Neural progenitor cell (in vitro differentiated cells): ENCODE results near the gene ITPRID1. TPM values are rescaled to one million over a fixed set of nuclear protein-coding genes. Genes with fewer than 3 reads are reported as not detected.
A peak's percentile ranks its signal among the peaks of the same experiment; 100 is the strongest.

Experiments
- DNase-seq: peaks from one replicate; pipeline ENCODE4 v3.0.0-alpha.2; 2016; ENCODE audit warnings: low spot score
- H2AFZ ChIP-seq: fragments of 200-600 bp; sonication (generic); replicated peaks from 2 replicates; pipeline ENCODE4 v1.6.1; 2016; ENCODE audit warnings: antibody characterized with exemption
- H3F3A ChIP-seq: fragments of 200-600 bp; sonication (generic); 2 replicates; pipeline ENCODE4 v1.6.1; 2016; ENCODE audit warnings: antibody characterized with exemption, low read depth
- H3K27ac ChIP-seq: fragments of 200-600 bp; sonication (generic); 2 replicates; pipeline ENCODE4 v1.5.1; 2016; ENCODE audit warnings: mild to moderate bottlenecking
- H3K27me3 ChIP-seq: fragments of 200-600 bp; sonication (generic); 2 replicates; pipeline ENCODE4 v1.6.1; 2016; ENCODE audit warnings: mild to moderate bottlenecking, moderate library complexity
- H3K36me3 ChIP-seq: fragments of 200-600 bp; sonication (generic); 2 replicates; pipeline ENCODE4 v1.5.1; 2016
- H3K4me1 ChIP-seq: fragments of 200-600 bp; sonication (generic); 2 replicates; pipeline ENCODE4 v1.6.1; 2016; ENCODE audit warnings: mixed run types
- H3K4me2 ChIP-seq: fragments of 200-600 bp; sonication (generic); 2 replicates; pipeline ENCODE4 v1.6.1; 2016
- H3K4me3 ChIP-seq: fragments of 200-600 bp; sonication (generic); 2 replicates; pipeline ENCODE4 v1.5.1; 2016
- H3K79me2 ChIP-seq: fragments of 200-600 bp; sonication (generic); 2 replicates; pipeline ENCODE4 v1.6.1; 2016; ENCODE audit warnings: low read depth
- H3K9ac ChIP-seq: fragments of 200-600 bp; sonication (generic); 2 replicates; pipeline ENCODE4 v1.6.1; 2016
- H3K9me3 ChIP-seq: fragments of 200-600 bp; sonication (generic); 2 replicates; pipeline ENCODE4 v1.5.1; 2016; ENCODE audit warnings: low read depth
- H4K20me1 ChIP-seq: fragments of 200-600 bp; sonication (generic); 2 replicates; pipeline ENCODE4 v1.6.1; 2016; ENCODE audit warnings: low read depth
- H3K27ac Mint-ChIP-seq: 3 replicates; pipeline ENCODE4 v1.8.0; 2021; ENCODE audit warnings: mixed read lengths
- H3K27me3 Mint-ChIP-seq: 2 replicates; pipeline ENCODE4 v1.8.0; 2022; ENCODE audit warnings: low read depth, mild to moderate bottlenecking, inconsistent platforms, moderate library complexity, mixed read lengths; ENCODE audit not compliant: insufficient read depth
- H3K36me3 Mint-ChIP-seq: 3 replicates; pipeline ENCODE4 v1.8.0; 2021; ENCODE audit warnings: mixed read lengths
- H3K4me1 Mint-ChIP-seq: 3 replicates; pipeline ENCODE4 v1.8.0; 2021; ENCODE audit warnings: mixed read lengths
- H3K4me3 Mint-ChIP-seq: 3 replicates; pipeline ENCODE4 v1.8.0; 2021; ENCODE audit warnings: mild to moderate bottlenecking, moderate library complexity, mixed read lengths
- H3K9me3 Mint-ChIP-seq: 3 replicates; pipeline ENCODE4 v1.8.0; 2020; ENCODE audit warnings: mixed read lengths
- EZH2 ChIP-seq: fragments of 200-600 bp; sonication (generic); IDR thresholded peaks from 2 replicates; pipeline ENCODE4 v1.6.1; 2017; ENCODE audit warnings: antibody characterized with exemption, mild to moderate bottlenecking, moderate library complexity
- EZH2phosphoT487 ChIP-seq: fragments of 200-600 bp; sonication (generic); IDR thresholded peaks from 2 replicates; pipeline ENCODE4 v1.6.1; 2017; ENCODE audit warnings: antibody characterized with exemption
- total RNA-seq: library from RNA; depleted of rRNA; stranded (reverse); fragments of >200 nt; gene quantifications from 2 replicates; pipeline ENCODE4 v1.2.3, GENCODE V29; 2015; ENCODE audit warnings: low replicate concordance
- TF ChIP-seq, protein P1 (sequence below): fragments of 200-600 bp; sonication (generic); IDR thresholded peaks from 2 replicates; pipeline ENCODE4 v1.5.1; 2017; ENCODE audit warnings: antibody characterized with exemption, mild to moderate bottlenecking

The ITPRID1 gene
- total RNA-seq, 1 donor from 2014 or later: not detected

DNA sequence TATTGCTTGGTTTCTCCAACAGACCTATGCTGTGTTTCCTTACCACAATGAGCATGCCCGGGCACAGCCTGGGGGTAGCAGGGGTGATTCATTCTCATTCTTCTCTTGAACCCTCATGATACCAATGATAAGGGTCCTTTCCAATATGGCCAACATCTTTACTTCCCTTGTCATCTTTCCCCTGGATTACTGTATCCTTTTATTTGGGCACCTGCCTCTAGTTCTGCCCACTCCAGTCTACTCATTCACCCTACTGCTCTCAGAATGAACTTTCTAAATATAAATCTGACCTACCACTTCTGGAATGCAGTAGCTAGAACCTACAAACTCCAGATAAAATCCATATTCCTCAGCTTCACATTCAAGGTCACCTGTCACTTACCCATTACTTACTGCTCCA is 26.4 kb upstream of the ITPRID1 start:
- H2AFZ ChIP-seq: no peak overlapping the region
- Mint-ChIP-seq H3K4me3 (no peak overlapping the region), H3K36me3 (no peaks in the 10 kb centered on the region), H3K27ac (no peak overlapping the region), H3K4me1 (peaks cover 2% of the 10 kb centered on the region), H3K9me3 (peaks cover 3% of the 10 kb centered on the region), H3K27me3 (no peaks in the 10 kb centered on the region)
- H3F3A ChIP-seq: no peaks in the 10 kb centered on the region
- no peak overlapping the region for H3K4me3 ChIP-seq
- H4K20me1 ChIP-seq: no peaks in the 10 kb centered on the region
- no peaks in the 10 kb centered on the region for H3K4me1 ChIP-seq
- no peak overlapping the region for H3K9ac ChIP-seq
- no peaks in the 10 kb centered on the region for H3K27me3 ChIP-seq
- no peaks in the 10 kb centered on the region for H3K36me3 ChIP-seq
- TF ChIP-seq EZH2: no peak
- H3K27ac ChIP-seq: no peak overlapping the region
- H3K9me3 ChIP-seq: no peaks in the 10 kb centered on the region
- no peak for DNase-seq
- no peaks in the 10 kb centered on the region for H3K79me2 ChIP-seq
- no peak overlapping the region for H3K4me2 ChIP-seq

DNA sequence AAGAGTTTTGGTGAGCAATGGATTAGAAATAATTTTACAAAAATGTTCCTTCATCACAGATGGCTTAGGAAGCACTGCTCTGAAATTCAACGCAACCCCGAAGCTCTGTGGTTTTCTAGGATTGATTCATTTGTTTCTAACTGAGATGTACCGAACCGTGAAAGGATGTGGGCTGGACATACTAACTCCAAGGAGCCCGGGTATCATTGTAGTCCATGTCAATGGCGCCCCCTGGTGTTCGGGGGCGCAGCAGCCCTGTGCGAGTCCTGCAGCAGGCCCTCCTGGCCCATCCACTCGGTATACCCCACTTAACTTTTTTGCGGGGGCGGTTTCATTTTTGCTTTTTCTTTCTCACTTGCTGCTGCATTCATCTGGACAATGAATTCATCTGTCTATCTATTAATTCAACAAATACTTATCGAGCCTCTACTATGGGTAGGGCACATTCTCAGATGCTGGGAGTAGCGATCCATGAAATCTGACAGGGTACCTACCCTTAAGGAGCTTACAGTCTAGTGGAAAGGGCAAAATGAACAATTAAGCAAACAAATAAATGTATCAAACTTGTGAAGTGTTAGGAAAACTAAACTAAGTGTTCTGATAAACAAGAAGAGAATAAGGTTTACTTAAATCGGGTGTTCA is 25.2 kb upstream of the ITPRID1 start:
- peaks cover 6% of the 10 kb centered on the region for H3K4me1 Mint-ChIP-seq
- peak; percentile 84 for DNase-seq
- Histone ChIP-seq H3F3A (no peaks in the 10 kb centered on the region), H3K36me3 (no peaks in the 10 kb centered on the region), H3K9me3 (no peaks in the 10 kb centered on the region), H3K79me2 (no peaks in the 10 kb centered on the region), H2AFZ (no peak overlapping the region), H3K4me1 (no peaks in the 10 kb centered on the region), H3K27ac (no peak overlapping the region), H3K27me3 (no peaks in the 10 kb centered on the region), H3K4me3 (no peak overlapping the region), H3K4me2 (peak overlapping the region; percentile 19), H4K20me1 (no peaks in the 10 kb centered on the region), H3K9ac (no peak overlapping the region)
- no peaks in the 10 kb centered on the region for H3K36me3 Mint-ChIP-seq
- TF ChIP-seq EZH2 (no peak), EZH2phosphoT487 (no peak)
- TF ChIP-seq, protein P1, sequence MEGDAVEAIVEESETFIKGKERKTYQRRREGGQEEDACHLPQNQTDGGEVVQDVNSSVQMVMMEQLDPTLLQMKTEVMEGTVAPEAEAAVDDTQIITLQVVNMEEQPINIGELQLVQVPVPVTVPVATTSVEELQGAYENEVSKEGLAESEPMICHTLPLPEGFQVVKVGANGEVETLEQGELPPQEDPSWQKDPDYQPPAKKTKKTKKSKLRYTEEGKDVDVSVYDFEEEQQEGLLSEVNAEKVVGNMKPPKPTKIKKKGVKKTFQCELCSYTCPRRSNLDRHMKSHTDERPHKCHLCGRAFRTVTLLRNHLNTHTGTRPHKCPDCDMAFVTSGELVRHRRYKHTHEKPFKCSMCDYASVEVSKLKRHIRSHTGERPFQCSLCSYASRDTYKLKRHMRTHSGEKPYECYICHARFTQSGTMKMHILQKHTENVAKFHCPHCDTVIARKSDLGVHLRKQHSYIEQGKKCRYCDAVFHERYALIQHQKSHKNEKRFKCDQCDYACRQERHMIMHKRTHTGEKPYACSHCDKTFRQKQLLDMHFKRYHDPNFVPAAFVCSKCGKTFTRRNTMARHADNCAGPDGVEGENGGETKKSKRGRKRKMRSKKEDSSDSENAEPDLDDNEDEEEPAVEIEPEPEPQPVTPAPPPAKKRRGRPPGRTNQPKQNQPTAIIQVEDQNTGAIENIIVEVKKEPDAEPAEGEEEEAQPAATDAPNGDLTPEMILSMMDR: peak; percentile 80
- no peak overlapping the region for H3K27ac Mint-ChIP-seq
- H3K4me3 Mint-ChIP-seq: no peak overlapping the region
- H3K9me3 Mint-ChIP-seq: peaks cover 3% of the 10 kb centered on the region
- H3K27me3 Mint-ChIP-seq: peaks cover under 1% of the 10 kb centered on the region

DNA sequence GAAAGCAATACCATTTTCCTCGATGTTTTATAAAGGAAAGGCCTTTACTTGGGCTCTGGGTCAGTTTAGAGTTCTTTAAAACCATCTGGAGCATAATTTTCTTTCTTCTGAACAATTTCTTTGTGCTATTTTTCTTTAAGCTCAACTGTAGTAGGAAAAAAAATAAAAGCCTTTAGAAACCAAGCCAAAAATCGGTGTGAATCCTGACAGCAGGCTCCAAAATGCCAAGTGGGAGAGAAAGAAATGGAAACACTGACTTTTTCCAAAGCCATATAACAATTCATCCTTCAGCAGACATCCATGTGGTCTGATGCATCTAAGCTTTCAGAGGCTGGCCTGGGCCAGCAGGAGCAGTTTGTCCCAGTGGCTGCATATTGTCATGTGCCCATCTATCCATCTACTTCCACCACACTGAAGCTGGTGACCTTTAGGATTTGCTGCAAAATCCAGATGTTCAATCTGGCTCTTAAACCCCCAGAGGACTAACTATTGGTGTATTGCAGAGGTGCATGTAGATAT is 23.0 kb upstream of the ITPRID1 start:
- Histone ChIP-seq H3K4me3 (no peak overlapping the region), H3K27me3 (no peaks in the 10 kb centered on the region), H3F3A (no peaks in the 10 kb centered on the region), H2AFZ (no peak overlapping the region), H3K9me3 (no peaks in the 10 kb centered on the region), H3K79me2 (no peaks in the 10 kb centered on the region), H3K4me1 (peaks cover 4% of the 10 kb centered on the region), H3K27ac (no peak overlapping the region), H3K4me2 (no peak overlapping the region), H3K9ac (no peak overlapping the region), H3K36me3 (no peaks in the 10 kb centered on the region), H4K20me1 (no peaks in the 10 kb centered on the region)
- TF ChIP-seq EZH2 (no peak), EZH2phosphoT487 (no peak)
- TF ChIP-seq, protein P1: no peak
- Mint-ChIP-seq H3K4me3 (no peak overlapping the region), H3K36me3 (no peaks in the 10 kb centered on the region), H3K9me3 (peaks cover 3% of the 10 kb centered on the region), H3K27me3 (peaks cover 2% of the 10 kb centered on the region), H3K27ac (no peak overlapping the region), H3K4me1 (peaks cover 8% of the 10 kb centered on the region)
- DNase-seq: no peak

DNA sequence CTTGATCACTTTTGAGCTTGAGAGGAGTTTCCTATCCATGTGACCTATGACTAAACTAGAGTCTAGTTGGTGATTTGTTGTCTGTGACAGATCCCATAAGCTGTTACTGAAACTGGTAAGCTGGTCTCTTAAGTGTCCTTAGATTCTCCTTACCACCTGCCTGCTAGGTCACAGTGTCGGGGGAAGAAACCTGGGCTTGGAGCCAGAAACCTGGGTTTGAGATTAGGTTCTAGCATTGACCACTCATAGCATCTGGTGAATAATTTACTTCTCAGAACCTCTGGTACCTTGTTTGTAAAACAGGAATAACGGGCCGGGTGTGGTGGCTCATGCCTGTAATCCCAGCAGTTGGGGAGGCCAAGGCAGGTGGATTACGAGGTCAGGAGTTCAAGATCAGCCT is 21.8 kb upstream of the ITPRID1 start:
- peaks cover 8% of the 10 kb centered on the region for H3K4me1 Mint-ChIP-seq
- no peaks in the 10 kb centered on the region for H3K36me3 ChIP-seq
- peaks cover 3% of the 10 kb centered on the region for H3K9me3 Mint-ChIP-seq
- no peaks in the 10 kb centered on the region for H3K36me3 Mint-ChIP-seq
- H3K27ac ChIP-seq: no peak overlapping the region
- H3K9me3 ChIP-seq: no peaks in the 10 kb centered on the region
- no peak overlapping the region for H2AFZ ChIP-seq
- no peak overlapping the region for H3K4me3 Mint-ChIP-seq
- H3K27ac Mint-ChIP-seq: no peak overlapping the region
- no peaks in the 10 kb centered on the region for H3K79me2 ChIP-seq
- H3K27me3 ChIP-seq: no peaks in the 10 kb centered on the region
- H3K4me2 ChIP-seq: no peak overlapping the region
- no peaks in the 10 kb centered on the region for H3F3A ChIP-seq
- no peaks in the 10 kb centered on the region for H4K20me1 ChIP-seq
- peaks cover 2% of the 10 kb centered on the region for H3K27me3 Mint-ChIP-seq
- no peak overlapping the region for H3K9ac ChIP-seq
- peaks cover 4% of the 10 kb centered on the region for H3K4me1 ChIP-seq
- TF ChIP-seq EZH2phosphoT487 (no peak), EZH2 (no peak)
- TF ChIP-seq, protein P1: no peak
- no peak for DNase-seq
- no peak overlapping the region for H3K4me3 ChIP-seq
